GM21423 (cell line): Measurements from ENCODE around the gene SLC6A18.

Source experiments
- ATAC-seq: cut with Tn5 transposase; IDR thresholded peaks from one replicate; pipeline ENCODE4 v1.9.1; 2021; ENCODE audit warnings: mild to moderate bottlenecking, moderate library complexity; ENCODE audit not compliant: unreplicated experiment

The SLC6A18 gene

GRCh38 chr5:1225081-1225480 is at the start of gene SLC6A18:
Gene SLC6A18 (plus strand): TSS chr5:1225381. CDS start chr5:1225478, 97 bp downstream.
- ATAC-seq: no peak

- no peak for ATAC-seq
Observed at GRCh38 chr5:1175801-1176472, 49.2 kb upstream of the SLC6A18 start.

GRCh38 chr5:1176473-1177391 is 48.4 kb upstream of the SLC6A18 start:
- ATAC-seq: no peak

- ATAC-seq: no peak
Observed at GRCh38 chr5:1177826-1178528, 47.2 kb upstream of the SLC6A18 start.

GRCh38 chr5:1178529-1179382 is 46.4 kb upstream of the SLC6A18 start:
- ATAC-seq: no peak

- no peak for ATAC-seq
Observed at GRCh38 chr5:1179383-1179715, 45.8 kb upstream of the SLC6A18 start.

- ATAC-seq: no peak
Observed at GRCh38 chr5:1180096-1180495, 45.1 kb upstream of the SLC6A18 start.

- no peak for ATAC-seq
Observed at GRCh38 chr5:1180841-1181271, 44.3 kb upstream of the SLC6A18 start.

- no peak for ATAC-seq
Observed at GRCh38 chr5:1181451-1182359, 43.5 kb upstream of the SLC6A18 start.

GRCh38 chr5:1182360-1182632 is 42.9 kb upstream of the SLC6A18 start:
- no peak for ATAC-seq

GRCh38 chr5:1182633-1183423 is 42.4 kb upstream of the SLC6A18 start:
- ATAC-seq: no peak

GRCh38 chr5:1183424-1184162 is 41.6 kb upstream of the SLC6A18 start:
- no peak for ATAC-seq

- ATAC-seq: no peak
Observed at GRCh38 chr5:1184163-1184470, 41.1 kb upstream of the SLC6A18 start.

- no peak for ATAC-seq
Observed at GRCh38 chr5:1184481-1184880, 40.7 kb upstream of the SLC6A18 start.

GRCh38 chr5:1185038-1185627 is 40.0 kb upstream of the SLC6A18 start:
- no peak for ATAC-seq

GRCh38 chr5:1185629-1186350 is 39.4 kb upstream of the SLC6A18 start:
- no peak for ATAC-seq
